SKM-1 (cell line): ENCODE results near the gene CA10.

Experiments
- DNase-seq: peaks from one replicate; lab custom pipeline; 2025; ENCODE audit not compliant: unreplicated experiment; lab: John Stamatoyannopoulos, UW

CA10 gene

DNA sequence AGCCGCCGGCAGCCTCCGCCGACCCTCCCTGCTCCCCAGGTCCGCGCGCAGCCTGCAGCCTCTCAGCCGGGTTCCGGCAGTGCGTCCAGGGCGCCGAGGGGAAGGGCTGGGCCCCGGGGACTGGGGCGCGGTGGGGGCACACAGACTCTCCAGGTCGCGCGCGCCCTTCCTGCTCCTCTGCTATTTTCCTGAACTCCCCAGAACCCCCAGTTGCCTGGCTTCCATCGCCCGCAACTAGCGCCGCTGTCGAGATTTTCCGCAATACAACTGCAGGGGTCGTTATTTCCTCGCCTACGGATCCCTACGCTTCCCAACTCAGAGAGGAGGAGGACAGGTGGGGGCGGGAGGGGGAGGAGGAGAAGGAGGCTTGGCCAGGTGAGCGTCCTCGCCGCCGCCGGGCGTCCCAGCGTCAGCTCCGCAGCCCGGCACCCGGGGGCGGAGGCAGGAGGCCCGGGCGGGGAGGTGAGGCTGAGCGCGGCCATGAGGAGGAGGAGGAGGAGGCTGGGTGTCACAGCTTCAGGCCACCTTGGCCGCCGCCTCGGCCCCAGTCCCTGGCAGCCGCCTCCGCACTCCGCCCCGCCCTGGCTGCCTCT is at the start of gene CA10:
CA10 (minus strand) TSS at position 265 of the 593 bp plus-strand sequence.
- no peak for DNase-seq

DNA sequence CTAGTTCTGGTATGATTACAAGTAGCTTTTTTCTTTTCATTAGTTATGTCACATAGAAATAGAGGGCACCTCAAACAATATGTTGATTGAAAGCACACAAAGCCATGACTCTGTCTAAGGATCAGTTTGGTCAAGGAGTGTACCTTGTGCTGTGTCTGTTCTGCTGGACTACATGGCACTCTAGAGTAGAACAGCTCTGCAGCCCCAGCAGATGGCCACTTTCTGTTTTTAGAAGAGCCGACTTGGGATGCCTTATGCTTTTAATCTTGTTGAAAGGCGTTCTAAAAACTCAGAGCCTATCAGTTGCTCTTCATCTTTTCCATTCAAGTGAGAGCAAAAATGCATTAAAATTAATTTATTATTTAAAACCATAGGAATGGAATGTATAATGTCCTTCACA is 49.3 kb upstream of the CA10 start:
- no peak for DNase-seq

DNA sequence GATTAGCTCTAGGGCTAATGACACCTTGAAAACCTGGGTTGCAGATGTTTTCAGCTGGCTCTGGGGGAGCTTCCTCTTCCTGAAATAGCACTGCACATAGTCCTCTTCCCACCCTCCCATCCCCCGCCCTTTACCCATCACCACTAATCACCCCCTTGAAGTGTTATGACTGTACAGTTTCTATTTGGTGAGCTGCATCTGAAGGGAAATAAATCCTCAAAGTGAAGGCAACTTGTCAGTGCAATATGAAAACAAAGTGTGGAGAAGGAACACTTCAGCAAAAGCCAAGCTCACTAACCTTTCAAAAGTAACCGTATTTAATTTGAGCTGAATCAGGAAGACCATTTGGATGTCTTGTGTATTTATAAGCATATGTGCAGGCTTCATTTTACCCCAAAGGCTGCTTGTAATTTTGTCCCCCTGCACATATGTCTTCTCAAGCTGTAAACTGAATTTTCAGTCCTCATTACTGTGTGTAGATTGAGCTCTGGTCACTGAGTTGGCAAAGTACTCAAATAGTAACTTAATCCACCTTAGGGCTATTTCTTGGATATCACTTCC is 44.1 kb upstream of the CA10 start:
- DNase-seq, result no peak

DNA sequence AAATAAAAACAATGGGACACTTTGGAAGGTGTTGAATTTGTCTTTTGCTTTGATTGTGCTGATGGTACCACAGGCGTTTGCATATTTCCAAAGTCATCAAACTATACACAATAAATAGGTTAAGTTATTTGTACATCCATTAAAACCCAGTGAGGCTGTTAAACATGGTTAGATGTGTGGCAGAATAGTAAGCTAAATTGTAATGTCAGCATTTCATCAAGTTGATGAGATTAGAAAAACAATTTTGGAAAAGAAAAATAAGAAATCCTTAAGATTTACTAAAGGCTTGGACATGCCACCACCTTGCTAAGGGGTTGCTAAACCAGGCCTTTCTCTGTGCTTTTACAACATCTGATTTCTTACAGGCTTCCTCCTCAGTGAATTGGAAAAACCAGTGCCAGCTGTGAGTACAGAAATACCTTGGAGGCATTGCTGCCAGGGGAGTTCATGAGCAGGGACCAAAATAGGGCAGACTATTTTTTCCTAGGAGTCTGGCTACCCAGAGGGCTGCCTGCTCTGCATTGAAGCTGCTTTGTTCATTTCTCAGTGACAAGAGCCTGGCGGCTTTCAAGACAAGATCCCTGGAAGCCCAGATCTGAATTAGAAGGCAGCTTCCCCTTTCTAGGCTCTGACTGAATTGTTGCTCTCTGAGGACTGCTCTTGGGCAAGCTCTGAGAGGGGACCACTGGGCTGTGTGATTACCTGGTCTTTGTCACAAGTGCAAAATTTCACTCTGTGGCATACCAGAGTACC is 43.4 kb upstream of the CA10 start:
- no peak for DNase-seq

GRCh38 chr17:52191491-52191890 is 33.0 kb upstream of the CA10 start:
- DNase-seq, result no peak

- DNase-seq, result no peak
Measured at GRCh38 chr17:52181782-52182181, 23.3 kb upstream of the CA10 start.

GRCh38 chr17:52178012-52178411 is 19.5 kb upstream of the CA10 start:
- peak; percentile 2 for DNase-seq

DNA sequence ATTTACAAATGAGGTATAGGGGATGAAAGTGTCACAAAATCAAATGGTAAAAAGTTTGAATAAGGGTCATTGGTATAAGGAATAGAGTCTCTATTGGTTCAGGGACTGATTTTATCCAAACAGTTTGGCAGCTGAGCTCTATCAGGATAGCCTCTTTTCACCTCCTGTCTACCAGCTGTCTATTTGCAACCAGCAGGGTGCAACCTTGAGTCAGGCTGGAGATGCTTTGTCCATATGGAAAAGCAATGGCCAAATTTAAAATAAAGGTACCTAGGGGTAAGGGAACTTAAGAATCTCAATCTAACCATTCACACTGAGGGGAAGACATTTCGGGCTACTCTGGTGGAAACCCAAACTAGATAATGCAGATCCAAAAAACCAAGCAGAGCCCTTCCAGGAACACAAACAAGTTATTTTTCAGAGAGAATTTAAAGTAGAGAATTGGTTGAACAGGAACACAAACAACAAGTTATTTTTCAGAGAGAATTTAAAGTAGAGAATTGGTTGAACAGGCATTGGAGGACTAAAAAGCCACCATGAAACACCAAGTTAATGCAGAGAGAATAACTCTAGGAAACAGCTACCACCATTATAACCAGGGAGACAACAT is 12.6 kb upstream of the CA10 start:
- DNase-seq, result no peak

GRCh38 chr17:52160136-52160567 is 1.6 kb upstream of the CA10 start:
- DNase-seq, result no peak

DNA sequence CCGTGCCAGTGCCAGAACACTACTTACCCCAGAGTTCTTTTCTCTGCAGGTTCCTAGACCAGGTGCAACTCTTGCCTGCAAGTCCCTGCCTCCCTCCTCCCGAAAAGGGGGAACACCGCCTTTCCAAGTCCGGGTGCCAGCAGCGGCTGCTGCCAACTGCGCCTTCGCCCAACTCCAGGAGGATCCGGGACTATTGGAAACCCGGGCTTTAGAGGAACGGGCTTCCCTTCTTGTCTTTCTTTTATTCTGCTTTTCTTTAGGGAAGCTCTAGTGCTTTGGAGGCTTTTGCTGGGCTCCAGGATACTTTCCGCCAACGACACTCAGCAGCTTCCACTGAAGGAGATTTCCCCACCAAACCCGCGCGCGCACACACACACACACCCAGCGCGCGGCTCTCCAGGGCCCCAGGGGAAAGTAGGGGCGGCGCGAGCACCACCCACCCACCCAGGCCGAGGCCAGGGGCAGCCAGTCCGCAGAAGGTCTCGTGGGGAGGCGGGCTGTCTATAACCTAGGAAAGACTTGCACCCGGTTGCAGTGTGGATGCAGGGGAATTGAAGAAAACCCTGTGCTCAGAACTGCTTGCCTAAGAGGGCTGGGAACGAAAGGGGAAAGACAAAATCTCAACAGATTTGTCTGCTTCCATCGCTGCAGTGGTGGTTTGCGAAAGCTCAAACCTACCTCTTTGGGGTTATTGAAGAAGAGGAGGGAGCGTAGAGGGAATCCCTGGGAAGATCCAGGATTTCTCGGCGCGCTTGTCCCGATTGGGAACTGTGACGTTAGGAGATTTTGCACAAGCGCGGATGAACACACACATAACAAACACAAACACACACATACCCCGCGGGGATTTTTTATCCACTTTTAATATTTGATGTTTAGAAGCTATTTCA is 977 bp upstream of the CA10 start:
- no peak for DNase-seq

GRCh38 chr17:52157603-52158449 is 688 bp downstream of the CA10 start:
- DNase-seq, result no peak

- DNase-seq, result no peak
Measured at GRCh38 chr17:52156576-52157570, 1.6 kb downstream of the CA10 start.

DNA sequence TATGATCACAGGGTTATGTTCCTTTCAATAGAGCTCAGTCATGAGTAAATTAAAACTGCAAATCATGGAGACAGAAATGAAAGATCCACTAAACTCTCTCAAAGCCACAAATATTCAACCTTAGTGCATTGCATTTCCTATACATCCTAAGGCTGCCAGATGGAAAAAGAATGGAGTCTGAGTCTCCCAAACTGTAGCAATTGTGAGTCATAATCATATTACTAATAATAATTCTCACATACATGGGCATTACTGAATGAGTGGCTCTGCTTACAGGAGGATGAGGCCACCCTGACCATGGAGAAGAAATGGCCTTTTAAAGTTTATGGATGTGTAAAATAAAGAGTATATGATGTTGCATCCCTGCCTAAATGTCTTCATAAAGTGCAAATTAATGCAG is 3.2 kb downstream of the CA10 start:
- no peak for DNase-seq

DNA sequence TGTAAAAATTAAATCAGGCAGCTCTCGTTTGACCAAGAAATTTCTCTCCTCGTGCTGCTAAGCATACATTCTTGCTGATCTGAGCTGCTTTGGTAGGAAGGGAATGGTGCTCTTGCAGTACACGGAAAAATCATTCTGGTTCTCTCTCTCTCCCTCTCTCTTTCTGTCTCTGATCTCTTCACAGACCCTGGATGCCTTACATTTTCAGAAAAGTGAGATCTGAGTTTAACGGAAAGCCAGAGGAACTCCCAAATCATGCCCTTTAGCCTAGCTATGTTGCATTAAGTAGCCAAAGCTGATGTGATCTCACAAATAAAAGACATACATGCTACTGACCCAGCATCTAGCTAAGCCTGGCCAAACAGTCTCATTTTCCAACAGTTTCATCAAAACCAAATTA is 4.0 kb downstream of the CA10 start:
- DNase-seq, result no peak

GRCh38 chr17:52150935-52151334 is 7.6 kb downstream of the CA10 start:
- no peak for DNase-seq

- DNase-seq, result no peak
Measured at GRCh38 chr17:52149626-52150025, 8.9 kb downstream of the CA10 start.

DNA sequence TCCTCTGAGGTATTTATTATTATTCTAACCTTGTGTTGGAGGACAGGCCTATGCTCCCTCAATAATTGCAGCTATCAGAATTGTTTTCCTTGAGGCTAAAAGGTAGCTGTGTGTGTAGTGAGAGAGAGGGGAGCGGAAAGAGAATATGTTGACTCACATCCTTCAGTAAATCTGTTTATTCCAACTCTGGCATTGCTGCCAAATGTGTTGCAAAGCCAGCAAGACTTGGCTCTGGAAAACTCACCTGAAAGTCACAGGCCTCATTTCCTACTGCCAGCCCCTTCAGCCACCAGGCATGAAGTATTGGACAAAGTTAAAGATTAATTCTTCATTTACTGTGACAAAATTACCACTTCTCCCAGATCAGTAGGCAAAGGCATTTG is 9.6 kb downstream of the CA10 start:
- DNase-seq, result no peak

GRCh38 chr17:52148288-52148968 is 10.1 kb downstream of the CA10 start:
- DNase-seq, result no peak
